Measurements from ENCODE around the gene CDIPT. TPM values are rescaled to one million over a fixed set of nuclear protein-coding genes. Genes with fewer than 3 reads are reported as not detected.
A peak's percentile ranks its signal among the peaks of the same experiment; 100 is the strongest.

Gene CDIPT
- total and polyA plus RNA-seq, 9 donors: 29.0 to 52.8 (median 43.7) TPM

- H3K4me1 ChIP-seq (ENCODE audit: control insufficient read depth, insufficient read depth, low read length): peaks cover 84% of the 10 kb centered on the region
- DNase-seq: peak; percentile 29
- peaks cover 2% of the 10 kb centered on the region for H3K27me3 ChIP-seq (ENCODE audit: control insufficient read depth, insufficient read depth, low read length)
- peak overlapping the region; percentile 99 for H3K27ac ChIP-seq (ENCODE audit: low read length)
- no peaks in the 10 kb centered on the region for H3K9me3 ChIP-seq (replicated peaks; ENCODE audit: control insufficient read depth, low read depth, low read length)
- WGBS (ENCODE audit: insufficient coverage): 30% methylated on average over 6 of the region's 9 CpGs
- peaks cover 31% of the 10 kb centered on the region for H3K36me3 ChIP-seq (ENCODE audit: control insufficient read depth, insufficient read depth, low read length)
- peak overlapping the region; percentile 56 for H3K4me3 ChIP-seq (ENCODE audit: low read length)
Measured at GRCh38 chr16:29812754-29813643, 50.0 kb downstream of the CDIPT start.

- Histone ChIP-seq H3K27ac (ENCODE audit: low read length) (peak within 1 kb of the TSS; percentile 99), H3K4me1 (ENCODE audit: control insufficient read depth, insufficient read depth, low read length) (peaks cover 91% of the 10 kb centered on the region), H3K27me3 (ENCODE audit: control insufficient read depth, insufficient read depth, low read length) (peaks cover 2% of the 10 kb centered on the region), H3K4me3 (ENCODE audit: low read length) (peak within 1 kb of the TSS; percentile 56), H3K36me3 (ENCODE audit: control insufficient read depth, insufficient read depth, low read length) (peaks cover 26% of the 10 kb centered on the region), H3K9me3 (replicated peaks; ENCODE audit: control insufficient read depth, low read depth, low read length) (no peaks in the 10 kb centered on the region)
- under 1% methylated on average over 45 of the region's 69 CpGs for WGBS (ENCODE audit: insufficient coverage)
- DNase-seq: peak; percentile 94
Measured at GRCh38 chr16:29811896-29812665, 50.9 kb downstream of the CDIPT start, which contains the start of gene PRRT2. Gene PRRT2 (plus strand): TSS chr16:29812193. CDS start chr16:29813055, 862 bp downstream.

GRCh38 chr16:29811170-29811895 is 51.7 kb downstream of the CDIPT start:
- DNase-seq: peak; percentile 96
- WGBS (ENCODE audit: insufficient coverage): under 1% methylated on average over 29 of the region's 31 CpGs

GRCh38 chr16:29810699-29811169 is 52.3 kb downstream of the CDIPT start:
- Histone ChIP-seq H3K4me1 (ENCODE audit: control insufficient read depth, insufficient read depth, low read length) (peaks cover 82% of the 10 kb centered on the region), H3K27me3 (ENCODE audit: control insufficient read depth, insufficient read depth, low read length) (peaks cover 2% of the 10 kb centered on the region), H3K27ac (ENCODE audit: low read length) (peak overlapping the region; percentile 99), H3K4me3 (ENCODE audit: low read length) (peak overlapping the region; percentile 56), H3K36me3 (ENCODE audit: control insufficient read depth, insufficient read depth, low read length) (peaks cover 26% of the 10 kb centered on the region), H3K9me3 (replicated peaks; ENCODE audit: control insufficient read depth, low read depth, low read length) (no peaks in the 10 kb centered on the region)
- no peak for DNase-seq
- 24% methylated on average over 8 of the region's 9 CpGs for WGBS (ENCODE audit: insufficient coverage)

More at GRCh38 chr16:29811170-29811895, 51.7 kb downstream of the CDIPT start:
- H3K36me3 ChIP-seq (ENCODE audit: control insufficient read depth, insufficient read depth, low read length): peaks cover 26% of the 10 kb centered on the region
- no peaks in the 10 kb centered on the region for H3K9me3 ChIP-seq (replicated peaks; ENCODE audit: control insufficient read depth, low read depth, low read length)
- H3K4me1 ChIP-seq (ENCODE audit: control insufficient read depth, insufficient read depth, low read length): peaks cover 84% of the 10 kb centered on the region
- peak overlapping the region; percentile 99 for H3K27ac ChIP-seq (ENCODE audit: low read length)
- H3K4me3 ChIP-seq (ENCODE audit: low read length): peak overlapping the region; percentile 56
- H3K27me3 ChIP-seq (ENCODE audit: control insufficient read depth, insufficient read depth, low read length): peaks cover 2% of the 10 kb centered on the region

GRCh38 chr16:29809850-29810698 is 53.0 kb downstream of the CDIPT start:
- Histone ChIP-seq H3K4me3 (ENCODE audit: low read length) (peak overlapping the region; percentile 2), H3K27me3 (ENCODE audit: control insufficient read depth, insufficient read depth, low read length) (peaks cover 2% of the 10 kb centered on the region), H3K27ac (ENCODE audit: low read length) (peak overlapping the region; percentile 99), H3K4me1 (ENCODE audit: control insufficient read depth, insufficient read depth, low read length) (peaks cover 78% of the 10 kb centered on the region), H3K9me3 (replicated peaks; ENCODE audit: control insufficient read depth, low read depth, low read length) (no peaks in the 10 kb centered on the region), H3K36me3 (ENCODE audit: control insufficient read depth, insufficient read depth, low read length) (peaks cover 26% of the 10 kb centered on the region)
- peak; percentile 50 for DNase-seq
- 35% methylated on average over 7 of the region's 23 CpGs for WGBS (ENCODE audit: insufficient coverage)

- 75% methylated on average over 20 of the region's 31 CpGs for WGBS (ENCODE audit: insufficient coverage)
- H3K4me3 ChIP-seq (ENCODE audit: low read length): no peak overlapping the region
- H3K27ac ChIP-seq (ENCODE audit: low read length): no peak overlapping the region
- H3K27me3 ChIP-seq (ENCODE audit: control insufficient read depth, insufficient read depth, low read length): peaks cover 2% of the 10 kb centered on the region
- no peak for DNase-seq
- peaks cover 26% of the 10 kb centered on the region for H3K36me3 ChIP-seq (ENCODE audit: control insufficient read depth, insufficient read depth, low read length)
- peaks cover 76% of the 10 kb centered on the region for H3K4me1 ChIP-seq (ENCODE audit: control insufficient read depth, insufficient read depth, low read length)
- no peaks in the 10 kb centered on the region for H3K9me3 ChIP-seq (replicated peaks; ENCODE audit: control insufficient read depth, low read depth, low read length)
Measured at GRCh38 chr16:29809031-29809747, 53.8 kb downstream of the CDIPT start.

Other genes starting within 250 kb of the CDIPT start
- gene SPN, start 200.0 kb downstream of the CDIPT start, total RNA-seq: 0.31 TPM
- gene SPN, start 200.0 kb downstream of the CDIPT start, polyA plus RNA-seq (ENCODE audit: insufficient read depth in 1 of 8, insufficient read length in 8 of 8, low replicate concordance in 1 of 8): 1 to 10 TPM in 5 of 8 donors, under 1 TPM in 3; 0.66 to 1.5 (median 1.1) TPM
- 57.1 TPM for gene QPRT, start 184.0 kb downstream of the CDIPT start, total RNA-seq
- gene QPRT, start 184.0 kb downstream of the CDIPT start, polyA plus RNA-seq (ENCODE audit: insufficient read depth in 1 of 8, insufficient read length in 8 of 8, low replicate concordance in 1 of 8): 10 to 100 TPM; 60.4 to 97.7 (median 67.1) TPM
- gene C16orf54, start 117.2 kb downstream of the CDIPT start, total RNA-seq: 0.18 TPM
- gene C16orf54, start 117.2 kb downstream of the CDIPT start, polyA plus RNA-seq (ENCODE audit: insufficient read depth in 1 of 8, insufficient read length in 8 of 8, low replicate concordance in 1 of 8): under 1 TPM; 0.15 to 0.35 (median 0.27) TPM
- not detected for gene ZG16, start 85.0 kb downstream of the CDIPT start, total RNA-seq
- under 1 TPM in 2 of 8 donors, not detected in 6; 0.05 to 0.13 TPM for gene ZG16, start 85.0 kb downstream of the CDIPT start, polyA plus RNA-seq (ENCODE audit: insufficient read depth in 1 of 8, insufficient read length in 8 of 8, low replicate concordance in 1 of 8)
- gene KIF22, start 72.5 kb downstream of the CDIPT start, total RNA-seq: 26.2 TPM
- gene KIF22, start 72.5 kb downstream of the CDIPT start, polyA plus RNA-seq (ENCODE audit: insufficient read depth in 1 of 8, insufficient read length in 8 of 8, low replicate concordance in 1 of 8): 10 to 100 TPM; 29.2 to 43.0 (median 39.6) TPM
- 121 TPM for gene MAZ, start 56.7 kb downstream of the CDIPT start, total RNA-seq
- gene MAZ, start 56.7 kb downstream of the CDIPT start, polyA plus RNA-seq (ENCODE audit: insufficient read depth in 1 of 8, insufficient read length in 8 of 8, low replicate concordance in 1 of 8): 100 to 1,000 TPM; 236 to 314 (median 273) TPM
- gene PRRT2, start 51.0 kb downstream of the CDIPT start, total RNA-seq: 8.3 TPM
- gene PRRT2, start 51.0 kb downstream of the CDIPT start, polyA plus RNA-seq (ENCODE audit: insufficient read depth in 1 of 8, insufficient read length in 8 of 8, low replicate concordance in 1 of 8): 10 to 100 TPM; 11.9 to 28.5 (median 18.3) TPM
- 31.3 TPM for gene PAGR1, start 47.1 kb downstream of the CDIPT start, total RNA-seq
- gene PAGR1, start 47.1 kb downstream of the CDIPT start, polyA plus RNA-seq (ENCODE audit: insufficient read depth in 1 of 8, insufficient read length in 8 of 8, low replicate concordance in 1 of 8): 10 to 100 TPM; 28.7 to 46.4 (median 33.5) TPM
- 21.5 TPM for gene MVP, start 42.8 kb downstream of the CDIPT start, total RNA-seq
- gene MVP, start 42.8 kb downstream of the CDIPT start, polyA plus RNA-seq (ENCODE audit: insufficient read depth in 1 of 8, insufficient read length in 8 of 8, low replicate concordance in 1 of 8): 10 to 100 TPM; 14.5 to 30.0 (median 19.5) TPM
- 1.1 TPM for gene SEZ6L2, start 36.3 kb upstream of the CDIPT start, total RNA-seq
- gene SEZ6L2, start 36.3 kb upstream of the CDIPT start, polyA plus RNA-seq (ENCODE audit: insufficient read depth in 1 of 8, insufficient read length in 8 of 8, low replicate concordance in 1 of 8): 1 to 10 TPM; 2.2 to 8.4 (median 3.2) TPM
- 0.09 TPM for gene ASPHD1, start 37.3 kb upstream of the CDIPT start, total RNA-seq
- 1 to 10 TPM in 2 of 8 donors, under 1 TPM in 6; 0.36 to 1.6 (median 0.63) TPM for gene ASPHD1, start 37.3 kb upstream of the CDIPT start, polyA plus RNA-seq (ENCODE audit: insufficient read depth in 1 of 8, insufficient read length in 8 of 8, low replicate concordance in 1 of 8)
- gene KCTD13, start 63.0 kb upstream of the CDIPT start, total RNA-seq: 4.3 TPM
- gene KCTD13, start 63.0 kb upstream of the CDIPT start, polyA plus RNA-seq (ENCODE audit: insufficient read depth in 1 of 8, insufficient read length in 8 of 8, low replicate concordance in 1 of 8): 10 to 100 TPM in 6 of 8 donors, 1 to 10 TPM in 2; 8.5 to 18.8 (median 12.2) TPM
- gene TMEM219, start 98.9 kb upstream of the CDIPT start, total RNA-seq: 49.5 TPM
- 10 to 100 TPM; 53.8 to 73.8 (median 62.0) TPM for gene TMEM219, start 98.9 kb upstream of the CDIPT start, polyA plus RNA-seq (ENCODE audit: insufficient read depth in 1 of 8, insufficient read length in 8 of 8, low replicate concordance in 1 of 8)
- 28.0 TPM for gene TAOK2, start 110.6 kb upstream of the CDIPT start, total RNA-seq
- 10 to 100 TPM; 30.8 to 43.3 (median 38.8) TPM for gene TAOK2, start 110.6 kb upstream of the CDIPT start, polyA plus RNA-seq (ENCODE audit: insufficient read depth in 1 of 8, insufficient read length in 8 of 8, low replicate concordance in 1 of 8)
- gene HIRIP3, start 132.4 kb upstream of the CDIPT start, total RNA-seq: 10.5 TPM
- gene HIRIP3, start 132.4 kb upstream of the CDIPT start, polyA plus RNA-seq (ENCODE audit: insufficient read depth in 1 of 8, insufficient read length in 8 of 8, low replicate concordance in 1 of 8): 10 to 100 TPM; 14.5 to 18.5 (median 17.1) TPM
- gene INO80E, start 133.0 kb upstream of the CDIPT start, total RNA-seq: 32.9 TPM
- 10 to 100 TPM; 29.5 to 41.8 (median 36.5) TPM for gene INO80E, start 133.0 kb upstream of the CDIPT start, polyA plus RNA-seq (ENCODE audit: insufficient read depth in 1 of 8, insufficient read length in 8 of 8, low replicate concordance in 1 of 8)
- 0.22 TPM for gene DOC2A, start 147.8 kb upstream of the CDIPT start, total RNA-seq
- gene DOC2A, start 147.8 kb upstream of the CDIPT start, polyA plus RNA-seq (ENCODE audit: insufficient read depth in 1 of 8, insufficient read length in 8 of 8, low replicate concordance in 1 of 8): 1 to 10 TPM in 4 of 8 donors, under 1 TPM in 4; 0.66 to 1.8 (median 0.96) TPM
- gene C16orf92, start 160.0 kb upstream of the CDIPT start, total RNA-seq: not detected
- not detected for gene C16orf92, start 160.0 kb upstream of the CDIPT start, polyA plus RNA-seq (ENCODE audit: insufficient read depth in 1 of 8, insufficient read length in 8 of 8, low replicate concordance in 1 of 8)
- 0.40 TPM for gene TLCD3B, start 168.0 kb upstream of the CDIPT start, total RNA-seq
- 1 to 10 TPM in 1 of 8 donors, under 1 TPM in 7; 0.25 to 1.7 (median 0.72) TPM for gene TLCD3B, start 168.0 kb upstream of the CDIPT start, polyA plus RNA-seq (ENCODE audit: insufficient read depth in 1 of 8, insufficient read length in 8 of 8, low replicate concordance in 1 of 8)
- gene ALDOA, start 202.5 kb upstream of the CDIPT start, total RNA-seq: 1,578 TPM
- gene ALDOA, start 202.5 kb upstream of the CDIPT start, polyA plus RNA-seq (ENCODE audit: insufficient read depth in 1 of 8, insufficient read length in 8 of 8, low replicate concordance in 1 of 8): 1,000 to 10,000 TPM; 1,252 to 2,647 (median 2,103) TPM
- gene PPP4C, start 212.8 kb upstream of the CDIPT start, total RNA-seq: 39.4 TPM
- gene PPP4C, start 212.8 kb upstream of the CDIPT start, polyA plus RNA-seq (ENCODE audit: insufficient read depth in 1 of 8, insufficient read length in 8 of 8, low replicate concordance in 1 of 8): 10 to 100 TPM; 64.6 to 77.4 (median 70.4) TPM
- 0.31 TPM for gene TBX6, start 228.7 kb upstream of the CDIPT start, total RNA-seq
- 1 to 10 TPM in 3 of 8 donors, under 1 TPM in 5; 0.18 to 1.3 (median 0.54) TPM for gene TBX6, start 228.7 kb upstream of the CDIPT start, polyA plus RNA-seq (ENCODE audit: insufficient read depth in 1 of 8, insufficient read length in 8 of 8, low replicate concordance in 1 of 8)
- gene YPEL3, start 233.0 kb upstream of the CDIPT start, total RNA-seq: 13.9 TPM
- gene YPEL3, start 233.0 kb upstream of the CDIPT start, polyA plus RNA-seq (ENCODE audit: insufficient read depth in 1 of 8, insufficient read length in 8 of 8, low replicate concordance in 1 of 8): 10 to 100 TPM; 22.3 to 45.8 (median 28.3) TPM